ENCODE results near the gene WTAP.

DNA sequence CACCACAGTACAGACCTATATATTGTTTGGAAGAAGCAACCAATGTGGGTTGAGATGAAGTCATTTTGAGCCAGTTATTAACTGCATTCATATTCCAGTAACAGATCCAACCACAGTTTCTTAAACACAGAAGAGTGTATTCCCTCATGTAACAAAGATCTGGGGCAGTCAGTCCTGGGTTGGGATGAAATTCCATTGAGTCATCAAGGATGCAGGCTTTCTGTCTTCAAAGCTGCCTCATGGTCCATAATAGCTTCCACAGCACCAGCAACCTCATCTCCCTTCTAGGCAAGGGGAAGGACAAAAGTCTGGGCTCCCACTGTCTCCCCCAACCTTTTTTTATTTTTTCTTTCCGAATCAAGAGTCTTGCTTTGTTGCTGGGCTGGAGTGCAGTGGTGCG, 31.3 kb upstream of the WTAP start:
- TF ChIP-seq FOXK2 (IDR thresholded peaks at IDR 0.05), result no peak
- no peak for TF ChIP-seq L3MBTL2 (conservative IDR thresholded peaks at IDR 0.05)
- no peak for TF ChIP-seq SP1 (IDR thresholded peaks at IDR 0.05)
- TF ChIP-seq TARDBP (IDR thresholded peaks at IDR 0.05), result no peak
- no peak for TF ChIP-seq FOXM1 (IDR thresholded peaks at IDR 0.05; ENCODE audit: borderline replicate concordance)
- no peak for TF ChIP-seq ARNT (IDR thresholded peaks at IDR 0.05)
- no peak for TF ChIP-seq ZNF384 (IDR thresholded peaks at IDR 0.05)
